ENCODE measurements around the gene DMC1.
"Not testable (repeated sequence)": the region's sequence is repeated elsewhere in the genome, so short reads cannot be mapped to it uniquely, and the experiment has no call there.

Gene DMC1

GRCh38 chr22:38497869-38498268 lies 72.1 kb downstream of the DMC1 start:
- DNase-seq, result no peak

- no peak for DNase-seq
Measured at GRCh38 chr22:38494939-38495338, 75.0 kb downstream of the DMC1 start.

- no peak for DNase-seq
Measured at GRCh38 chr22:38494498-38494897, 75.5 kb downstream of the DMC1 start.

GRCh38 chr22:38491707-38492348 lies 78.2 kb downstream of the DMC1 start:
- DNase-seq, result no peak

- no peak for DNase-seq
Measured at GRCh38 chr22:38490915-38491314, 79.1 kb downstream of the DMC1 start.

- no peak for DNase-seq
Measured at GRCh38 chr22:38490475-38490874, 79.5 kb downstream of the DMC1 start.

- no peak for DNase-seq
Measured at GRCh38 chr22:38489561-38490145, 80.3 kb downstream of the DMC1 start.

- no peak for DNase-seq
Measured at GRCh38 chr22:38489142-38489541, 80.8 kb downstream of the DMC1 start.

- no peak for DNase-seq
Measured at GRCh38 chr22:38487946-38488345, 82.0 kb downstream of the DMC1 start.

- no peak for DNase-seq
Measured at GRCh38 chr22:38485783-38486182, 84.2 kb downstream of the DMC1 start.

GRCh38 chr22:38484244-38484643 lies 85.7 kb downstream of the DMC1 start:
- DNase-seq, result no peak

GRCh38 chr22:38482662-38483308 lies 87.2 kb downstream of the DMC1 start:
- no peak for DNase-seq

- no peak for DNase-seq
Measured at GRCh38 chr22:38481871-38482332, 88.1 kb downstream of the DMC1 start.

- no peak for DNase-seq
Measured at GRCh38 chr22:38481162-38481870, 88.7 kb downstream of the DMC1 start.

- no peak for DNase-seq
Measured at GRCh38 chr22:38479096-38479837, 90.7 kb downstream of the DMC1 start.

- no peak for DNase-seq
Measured at GRCh38 chr22:38477585-38477984, 92.4 kb downstream of the DMC1 start.

GRCh38 chr22:38474003-38474607 lies 95.9 kb downstream of the DMC1 start:
- DNase-seq, result no peak

- DNase-seq, result no peak
Measured at GRCh38 chr22:38471237-38471636, 98.7 kb downstream of the DMC1 start.

GRCh38 chr22:38470179-38470578 lies 99.8 kb downstream of the DMC1 start:
- DNase-seq, result not testable (repeated sequence)

GRCh38 chr22:38469306-38469781 lies 100.6 kb downstream of the DMC1 start:
- no peak for DNase-seq

All from DMS79 (cell line).